Hepatocyte (in vitro differentiated cells): ENCODE measurements around the gene MAGI1.

Experiments used
- EZH2 ChIP-seq: fragments of 200-600 bp; sonication (generic); IDR thresholded peaks from 2 replicates; pipeline ENCODE4 v1.6.1; 2016; ENCODE audit warnings: antibody characterized with exemption, mild to moderate bottlenecking, borderline replicate concordance
- EZH2phosphoT487 ChIP-seq: fragments of 200-600 bp; sonication (generic); IDR thresholded peaks from one replicate; pipeline ENCODE4 v1.6.1; 2018; ENCODE audit warnings: antibody characterized with exemption, mild to moderate bottlenecking, low read depth, moderate library complexity; ENCODE audit not compliant: unreplicated experiment, severe bottlenecking
- TF ChIP-seq, protein P1 (sequence below): fragments of 200-600 bp; sonication (generic); IDR thresholded peaks from 2 replicates; pipeline ENCODE4 v1.5.1; 2016; ENCODE audit warnings: antibody characterized with exemption, mild to moderate bottlenecking; ENCODE audit not compliant: poor library complexity

DNA sequence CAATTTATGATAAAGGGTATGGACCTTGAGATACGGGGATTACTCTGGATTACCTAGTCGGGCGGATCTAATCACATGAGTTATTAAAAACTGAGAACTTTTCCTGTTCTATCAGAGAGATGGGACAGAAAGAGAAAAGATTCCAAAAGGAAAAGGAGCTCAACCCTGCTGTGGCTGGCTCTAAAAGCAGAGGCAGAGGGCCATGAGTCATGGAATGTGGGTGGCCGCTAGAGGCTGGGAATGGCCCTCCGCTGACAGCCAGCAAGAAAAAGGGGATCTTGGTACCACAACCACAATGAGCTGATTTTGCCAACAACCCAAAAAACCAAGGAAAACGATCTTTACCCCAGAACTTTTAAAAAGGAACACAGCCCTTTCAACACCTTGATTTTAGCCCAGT lies 210.0 kb downstream of the MAGI1 start:
- TF ChIP-seq EZH2 (no peak), EZH2phosphoT487 (no peak)
- TF ChIP-seq, protein P1, sequence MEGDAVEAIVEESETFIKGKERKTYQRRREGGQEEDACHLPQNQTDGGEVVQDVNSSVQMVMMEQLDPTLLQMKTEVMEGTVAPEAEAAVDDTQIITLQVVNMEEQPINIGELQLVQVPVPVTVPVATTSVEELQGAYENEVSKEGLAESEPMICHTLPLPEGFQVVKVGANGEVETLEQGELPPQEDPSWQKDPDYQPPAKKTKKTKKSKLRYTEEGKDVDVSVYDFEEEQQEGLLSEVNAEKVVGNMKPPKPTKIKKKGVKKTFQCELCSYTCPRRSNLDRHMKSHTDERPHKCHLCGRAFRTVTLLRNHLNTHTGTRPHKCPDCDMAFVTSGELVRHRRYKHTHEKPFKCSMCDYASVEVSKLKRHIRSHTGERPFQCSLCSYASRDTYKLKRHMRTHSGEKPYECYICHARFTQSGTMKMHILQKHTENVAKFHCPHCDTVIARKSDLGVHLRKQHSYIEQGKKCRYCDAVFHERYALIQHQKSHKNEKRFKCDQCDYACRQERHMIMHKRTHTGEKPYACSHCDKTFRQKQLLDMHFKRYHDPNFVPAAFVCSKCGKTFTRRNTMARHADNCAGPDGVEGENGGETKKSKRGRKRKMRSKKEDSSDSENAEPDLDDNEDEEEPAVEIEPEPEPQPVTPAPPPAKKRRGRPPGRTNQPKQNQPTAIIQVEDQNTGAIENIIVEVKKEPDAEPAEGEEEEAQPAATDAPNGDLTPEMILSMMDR = no peak
